Measurements from ENCODE around the gene ELMO2. TPM values are rescaled to one million over a fixed set of nuclear protein-coding genes. Genes with fewer than 3 reads are reported as not detected.

ELMO2 gene
- total and polyA plus RNA-seq, 5 donors = 20.7 to 40.2 (median 31.6) TPM

DNA sequence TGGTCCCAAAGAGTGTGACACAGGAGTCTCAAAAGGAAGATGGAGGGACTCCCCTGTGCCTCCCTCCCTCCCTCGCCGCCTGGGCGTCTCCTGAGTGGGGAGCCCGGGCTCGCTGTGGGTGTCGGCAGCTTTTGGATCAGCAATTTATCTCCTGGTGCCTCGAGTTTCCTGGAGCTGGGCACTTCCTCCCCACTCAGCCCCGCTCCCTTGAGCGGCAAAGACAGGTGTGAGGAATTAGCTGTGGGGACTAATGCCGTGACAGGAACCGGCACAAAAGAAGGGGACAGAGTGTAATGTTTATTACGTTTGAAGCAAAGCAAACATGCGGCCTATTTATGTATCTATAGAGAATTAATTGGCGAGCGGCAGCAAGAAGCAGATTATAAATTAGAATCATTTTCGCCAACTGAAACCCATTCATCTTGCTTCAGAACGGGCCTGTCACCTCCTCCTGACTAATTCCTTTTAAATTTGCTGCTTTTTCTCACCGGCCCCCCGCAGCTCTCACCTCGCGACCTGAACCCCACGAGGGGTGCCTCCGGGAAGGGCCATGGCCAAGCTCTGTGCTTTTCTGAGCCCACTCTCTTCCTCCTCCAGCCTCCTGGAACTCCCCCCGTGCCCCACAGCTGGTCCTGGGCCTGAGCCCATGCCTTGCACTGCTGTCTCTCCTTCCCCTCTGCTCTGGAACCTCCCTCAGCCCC, 89.3 kb downstream of the ELMO2 start:
- ATAC-seq = no peak
- Histone ChIP-seq H3K9me3 (ENCODE audit: control insufficient read depth, low read length) (no peaks in the 10 kb centered on the region), H3K4me3 (ENCODE audit: low read length) (no peak overlapping the region), H3K27me3 (ENCODE audit: control insufficient read depth, insufficient read depth) (no peaks in the 10 kb centered on the region), H3K27ac (ENCODE audit: low read length) (no peak overlapping the region), H3K4me1 (ENCODE audit: control insufficient read depth, insufficient read depth, low read length) (no peaks in the 10 kb centered on the region)
- WGBS = 35% methylated on average over 24 of the region's 24 CpGs
- DNase-seq = peak in 1 of 3 donors; percentile 12
- intact Hi-C loops (cut with DNase I) = loop anchor here in 1 of 4 donors (10.0 kb wide), 1 partner anchor 62 kb away; no protein-coding TSS in a partner anchor

Other genes starting within 250 kb of the ELMO2 start
- gene CDH22, start 98.1 kb downstream of the ELMO2 start, total RNA-seq = 1 to 10 TPM; 1.6 to 7.0 (median 4.1) TPM
- 4.0 TPM for gene CDH22, start 98.1 kb downstream of the ELMO2 start, polyA plus RNA-seq
- 1 to 10 TPM; 1.1 to 3.2 (median 1.6) TPM for gene ZNF334, start 106.9 kb upstream of the ELMO2 start, total RNA-seq
- 1.1 TPM for gene ZNF334, start 106.9 kb upstream of the ELMO2 start, polyA plus RNA-seq
- not detected for gene OCSTAMP, start 144.0 kb upstream of the ELMO2 start, total RNA-seq
- gene OCSTAMP, start 144.0 kb upstream of the ELMO2 start, polyA plus RNA-seq = not detected
- 1 to 10 TPM in 1 of 4 donors, under 1 TPM in 3; 0.35 to 1.5 (median 0.51) TPM for gene SLC13A3, start 244.8 kb upstream of the ELMO2 start, total RNA-seq
- 0.50 TPM for gene SLC13A3, start 244.8 kb upstream of the ELMO2 start, polyA plus RNA-seq